Spinal cord (tissue), 10 donors: ENCODE data around the gene PI4KA. TPM values are rescaled to one million over a fixed set of nuclear protein-coding genes. Genes with fewer than 3 reads are reported as not detected.
A peak's percentile ranks its signal among the peaks of the same experiment; 100 is the strongest.

Experiments
- DNase-seq, 6 donors: peaks; one replicate each; pipeline versions ENCODE4 v3.0.0 to v3.0.0-alpha.2; 2013 to 2015; ENCODE audit warnings: low spot score in 6 of 6, low read depth in 4 of 6
- H3K27ac ChIP-seq: one replicate; pipeline ENCODE4 v1.5.1; 2013; ENCODE audit warnings: low read depth, low read length, control low read depth
- H3K27me3 ChIP-seq: one replicate; pipeline ENCODE4 v1.6.1; 2013; ENCODE audit warnings: low read length; ENCODE audit not compliant: control insufficient read depth, insufficient read depth
- H3K36me3 ChIP-seq: one replicate; pipeline ENCODE4 v1.6.1; 2013; ENCODE audit warnings: low read length; ENCODE audit not compliant: control insufficient read depth, insufficient read depth
- H3K4me1 ChIP-seq: one replicate; pipeline ENCODE4 v1.6.1; 2013; ENCODE audit warnings: low read length; ENCODE audit not compliant: control insufficient read depth, insufficient read depth
- H3K4me3 ChIP-seq: one replicate; pipeline ENCODE4 v1.5.1; 2013; ENCODE audit warnings: low read depth, low read length, control low read depth
- H3K9me3 ChIP-seq: one replicate; pipeline ENCODE4 v1.6.1; 2013; ENCODE audit warnings: low read length; ENCODE audit not compliant: control insufficient read depth, insufficient read depth
- WGBS: methylation state at CpG from one replicate; pipeline ENCODE4 v1.1.5; 2013; ENCODE audit warnings: missing lambda C conversion rate; ENCODE audit not compliant: insufficient coverage; 5-methylcytosine and 5-hydroxymethylcytosine counted together
- polyA plus RNA-seq, 2 donors: library from polyadenylated mRNA; unstranded; fragments of 120-200 nt; gene quantifications; one replicate each; pipeline ENCODE4 v1.2.1, GENCODE V29; 2013; ENCODE audit not compliant: insufficient read length in 2 of 2
- total RNA-seq, 2 donors: library from RNA; depleted of rRNA in 1 of 2; stranded (reverse); fragments of 120-200 nt in 1 of 2; fragments of >200 nt in 1 of 2; gene quantifications; one replicate each; pipeline versions ENCODE4 v1.2.3 to v1.2.4, GENCODE V29; 2013 to 2014
- donor health status: healthy.

PI4KA gene
- total and polyA plus RNA-seq, 4 donors = 57.6 to 136 (median 89.5) TPM

DNA sequence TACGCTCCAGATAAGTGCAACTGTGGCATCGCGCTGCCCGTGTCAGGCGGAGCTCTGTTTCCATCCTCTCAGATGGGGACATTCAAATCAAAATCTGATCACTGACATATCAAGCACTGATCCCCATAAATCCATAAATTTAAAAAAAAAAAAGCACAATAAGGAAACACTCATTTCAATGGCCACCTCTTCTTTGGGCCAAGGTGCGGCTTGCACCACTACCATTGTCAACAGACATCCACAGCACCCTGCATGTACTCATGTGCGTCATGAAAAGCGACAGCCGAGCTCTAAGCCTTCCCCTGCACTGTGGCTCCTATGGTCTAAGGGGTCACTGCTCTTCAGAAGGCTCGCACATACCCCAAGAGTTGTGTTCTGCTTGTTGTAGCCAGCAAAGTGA lies 111.4 kb downstream of the PI4KA start:
- H3K27me3 ChIP-seq = no peaks in the 10 kb centered on the region
- no peak for DNase-seq
- peaks cover 70% of the 10 kb centered on the region for H3K36me3 ChIP-seq
- H3K4me1 ChIP-seq = peaks cover 20% of the 10 kb centered on the region
- WGBS = 96% methylated on average over 10 of the region's 10 CpGs
- H3K4me3 ChIP-seq = no peak overlapping the region
- no peak overlapping the region for H3K27ac ChIP-seq
- H3K9me3 ChIP-seq = no peaks in the 10 kb centered on the region

DNA sequence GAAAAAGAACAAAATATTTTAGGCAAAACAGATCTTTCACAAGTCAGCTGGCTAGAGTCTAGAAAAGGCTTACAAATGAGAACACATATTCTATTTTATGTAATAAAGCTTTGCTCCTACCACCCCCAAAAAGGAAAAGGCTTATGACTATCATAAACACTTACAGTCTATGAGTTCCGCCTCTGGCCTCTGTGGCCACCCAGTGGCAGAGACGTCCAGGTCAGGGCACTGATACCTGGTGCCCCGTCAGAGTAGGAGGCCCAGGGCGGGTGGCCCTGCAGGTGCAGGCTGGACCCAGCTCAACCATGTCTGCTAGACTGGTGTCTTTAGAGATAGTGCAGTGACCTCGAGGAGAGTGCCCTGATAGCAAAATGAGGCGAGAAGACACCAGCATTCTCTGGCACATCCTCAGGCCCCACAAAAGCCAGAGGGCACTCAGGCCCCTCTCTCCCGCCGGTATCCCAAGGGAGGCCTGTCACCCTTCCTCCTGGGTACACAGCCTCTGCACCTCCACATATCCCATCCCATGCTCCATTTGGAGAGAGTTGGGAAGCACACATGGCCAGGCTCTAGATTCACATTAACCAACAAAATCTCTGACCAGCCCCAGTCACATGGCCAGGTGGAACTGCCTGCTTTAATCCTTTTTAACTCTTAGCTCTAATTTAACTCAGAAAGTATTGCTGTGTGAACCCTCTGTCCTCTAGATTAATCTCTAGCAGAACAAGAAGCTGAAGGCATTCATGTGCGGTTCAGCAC lies 112.0 kb downstream of the PI4KA start:
- H3K27ac ChIP-seq = no peak overlapping the region
- 90% methylated on average over 7 of the region's 9 CpGs for WGBS
- H3K27me3 ChIP-seq = no peaks in the 10 kb centered on the region
- peaks cover 19% of the 10 kb centered on the region for H3K4me1 ChIP-seq
- H3K36me3 ChIP-seq = peaks cover 69% of the 10 kb centered on the region
- no peaks in the 10 kb centered on the region for H3K9me3 ChIP-seq
- no peak overlapping the region for H3K4me3 ChIP-seq
- DNase-seq = no peak

DNA sequence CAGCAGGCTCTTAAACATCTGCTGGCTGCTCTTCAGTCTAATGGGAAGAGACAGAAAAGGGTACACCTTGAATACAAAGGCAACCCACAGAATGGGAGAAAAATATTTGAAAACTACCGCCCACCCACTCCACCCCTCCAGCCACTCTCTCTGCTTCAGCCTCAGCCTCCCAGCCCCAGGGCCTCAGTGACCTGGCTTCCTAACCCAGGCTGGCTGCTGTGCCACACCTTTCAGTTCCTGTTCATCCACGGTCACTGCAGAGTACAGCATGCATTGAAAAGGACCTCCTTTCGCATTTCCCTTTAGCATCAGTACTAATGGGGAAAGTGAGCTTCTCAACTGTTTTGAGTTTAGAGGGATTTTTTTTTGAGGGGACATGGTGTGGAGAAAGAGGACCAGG lies 113.5 kb downstream of the PI4KA start:
- no peak for DNase-seq
- peaks cover 4% of the 10 kb centered on the region for H3K9me3 ChIP-seq
- H3K4me3 ChIP-seq = no peak overlapping the region
- WGBS = 80% methylated on average over 1 of the region's 3 CpGs
- H3K27ac ChIP-seq = no peak overlapping the region
- H3K27me3 ChIP-seq = no peaks in the 10 kb centered on the region
- peaks cover 62% of the 10 kb centered on the region for H3K36me3 ChIP-seq
- peaks cover 6% of the 10 kb centered on the region for H3K4me1 ChIP-seq

DNA sequence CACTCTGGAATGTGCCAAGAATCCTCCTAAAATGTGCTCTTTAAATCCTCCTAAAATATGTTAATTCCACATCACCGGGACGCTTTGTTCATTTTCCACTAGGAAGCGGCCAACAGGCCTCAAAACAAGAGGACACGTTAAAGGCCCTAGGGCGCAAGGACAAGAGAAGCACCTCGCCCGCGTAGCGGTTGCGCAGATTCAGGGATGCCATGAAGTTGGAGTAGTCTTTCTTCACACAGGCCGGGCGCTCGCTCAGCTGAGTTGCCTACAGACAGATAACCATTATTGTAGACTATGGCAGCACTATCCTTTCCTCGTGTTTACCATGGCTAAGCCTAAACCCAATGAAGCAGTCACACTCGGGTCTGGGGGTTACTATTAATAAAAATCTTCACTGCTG lies 114.2 kb downstream of the PI4KA start:
- 92% methylated on average over 5 of the region's 15 CpGs for WGBS
- H3K4me1 ChIP-seq = peaks cover 3% of the 10 kb centered on the region
- H3K9me3 ChIP-seq = peaks cover 5% of the 10 kb centered on the region
- H3K27me3 ChIP-seq = no peaks in the 10 kb centered on the region
- no peak for DNase-seq
- H3K27ac ChIP-seq = no peak overlapping the region
- peaks cover 59% of the 10 kb centered on the region for H3K36me3 ChIP-seq
- no peak overlapping the region for H3K4me3 ChIP-seq

DNA sequence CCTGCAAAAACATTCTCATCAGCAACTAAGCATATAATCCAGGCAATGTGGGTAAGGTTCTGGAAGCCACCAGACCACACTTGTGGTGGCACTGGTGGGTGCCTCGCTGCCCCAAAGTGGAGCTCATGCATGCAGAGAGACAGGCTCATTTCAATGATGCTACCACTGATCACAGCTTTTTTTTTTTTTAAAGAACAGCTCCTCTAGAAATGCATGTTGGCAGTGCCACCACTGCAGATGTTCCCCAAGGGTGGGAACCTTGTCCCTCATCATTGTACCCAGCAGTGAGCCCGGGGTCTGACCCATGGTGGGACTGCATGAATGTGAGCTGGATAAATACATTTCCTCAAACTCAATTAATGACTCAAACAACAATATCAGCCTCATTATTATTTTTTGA lies 115.8 kb downstream of the PI4KA start:
- Histone ChIP-seq H3K27me3 (no peaks in the 10 kb centered on the region), H3K27ac (no peak overlapping the region), H3K9me3 (peaks cover 5% of the 10 kb centered on the region), H3K36me3 (peaks cover 59% of the 10 kb centered on the region), H3K4me3 (no peak overlapping the region), H3K4me1 (no peaks in the 10 kb centered on the region)
- WGBS = 100% methylated on average over 1 of the region's 2 CpGs
- no peak for DNase-seq

DNA sequence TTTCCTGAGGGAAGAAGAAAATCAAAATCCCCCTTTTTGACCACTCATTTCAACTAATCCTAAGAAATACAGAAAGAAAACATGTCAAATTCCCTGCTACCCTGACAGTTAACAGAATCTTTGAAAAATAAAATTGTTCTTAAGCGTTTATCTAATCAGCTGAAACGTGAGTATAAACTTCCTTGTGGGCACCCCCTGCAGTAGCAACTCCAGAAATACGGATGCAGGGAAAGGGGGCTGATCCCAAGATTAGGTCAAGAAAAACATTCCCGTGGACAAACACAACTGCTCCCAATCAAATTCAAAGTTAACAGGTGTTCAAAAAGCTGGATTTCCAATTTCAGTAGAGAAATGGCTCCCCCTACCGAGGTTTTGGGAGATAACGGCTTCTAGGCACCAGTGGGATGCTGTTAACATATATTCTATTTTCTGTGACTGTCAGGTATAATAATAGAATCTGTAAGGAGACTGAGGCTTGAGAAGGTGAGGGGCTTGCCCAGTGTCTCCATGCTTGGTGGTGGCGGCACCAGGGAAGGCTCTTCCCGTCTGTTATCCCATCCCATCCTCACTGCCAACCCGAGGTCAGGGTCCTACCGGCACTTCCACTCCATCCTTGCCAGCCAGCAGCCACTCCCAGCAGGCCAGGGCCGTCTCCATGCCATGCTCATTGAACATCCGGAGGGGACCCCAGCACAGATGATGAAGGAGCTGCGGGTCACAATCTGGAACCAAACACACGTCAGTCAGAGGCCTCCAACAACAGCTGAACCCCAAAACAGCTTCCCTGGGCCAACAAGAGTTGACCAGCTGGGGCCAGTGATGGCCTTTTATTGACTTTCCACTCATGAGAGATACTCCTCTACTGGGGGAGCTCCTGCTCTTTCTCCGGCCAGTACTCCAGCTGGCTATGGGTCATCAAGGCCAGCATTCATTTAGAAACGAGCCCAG lies 116.7 kb downstream of the PI4KA start:
- peaks cover 59% of the 10 kb centered on the region for H3K36me3 ChIP-seq
- WGBS = 88% methylated on average over 9 of the region's 16 CpGs
- peaks cover 5% of the 10 kb centered on the region for H3K9me3 ChIP-seq
- no peak overlapping the region for H3K4me3 ChIP-seq
- H3K27me3 ChIP-seq = no peaks in the 10 kb centered on the region
- no peak overlapping the region for H3K27ac ChIP-seq
- peak in 2 of 6 donors; percentile 53 to 61 for DNase-seq
- H3K4me1 ChIP-seq = no peaks in the 10 kb centered on the region

DNA sequence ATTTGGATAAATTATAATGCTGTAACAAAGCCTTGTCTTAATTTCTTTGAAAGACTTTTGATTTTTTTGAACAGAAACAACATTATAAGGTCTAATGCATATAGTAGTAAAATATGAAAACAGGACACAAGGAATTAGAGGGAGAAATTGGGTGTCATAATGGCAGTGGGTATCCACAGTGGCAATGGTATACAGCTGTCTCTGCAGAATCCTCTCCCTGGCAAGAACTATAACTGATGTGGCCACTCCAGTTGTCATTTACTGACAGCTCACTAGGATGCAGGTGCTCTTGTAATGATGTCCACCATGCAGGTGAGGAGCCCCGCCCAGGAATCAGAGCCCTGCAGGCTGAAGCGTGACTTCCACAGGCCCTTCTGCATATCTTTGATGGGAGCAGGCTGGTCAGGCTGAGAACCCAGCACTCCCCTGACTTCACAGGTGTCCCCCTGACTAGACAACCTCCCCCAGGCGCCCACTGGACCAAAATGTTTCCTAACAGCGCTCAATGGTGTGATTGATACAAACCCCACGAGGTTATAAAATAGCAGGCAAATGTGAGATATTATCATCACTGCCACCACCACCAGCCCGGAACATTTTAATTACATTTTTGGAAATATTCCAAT lies 117.5 kb downstream of the PI4KA start:
- WGBS = 100% methylated on average over 3 of the region's 6 CpGs

DNA sequence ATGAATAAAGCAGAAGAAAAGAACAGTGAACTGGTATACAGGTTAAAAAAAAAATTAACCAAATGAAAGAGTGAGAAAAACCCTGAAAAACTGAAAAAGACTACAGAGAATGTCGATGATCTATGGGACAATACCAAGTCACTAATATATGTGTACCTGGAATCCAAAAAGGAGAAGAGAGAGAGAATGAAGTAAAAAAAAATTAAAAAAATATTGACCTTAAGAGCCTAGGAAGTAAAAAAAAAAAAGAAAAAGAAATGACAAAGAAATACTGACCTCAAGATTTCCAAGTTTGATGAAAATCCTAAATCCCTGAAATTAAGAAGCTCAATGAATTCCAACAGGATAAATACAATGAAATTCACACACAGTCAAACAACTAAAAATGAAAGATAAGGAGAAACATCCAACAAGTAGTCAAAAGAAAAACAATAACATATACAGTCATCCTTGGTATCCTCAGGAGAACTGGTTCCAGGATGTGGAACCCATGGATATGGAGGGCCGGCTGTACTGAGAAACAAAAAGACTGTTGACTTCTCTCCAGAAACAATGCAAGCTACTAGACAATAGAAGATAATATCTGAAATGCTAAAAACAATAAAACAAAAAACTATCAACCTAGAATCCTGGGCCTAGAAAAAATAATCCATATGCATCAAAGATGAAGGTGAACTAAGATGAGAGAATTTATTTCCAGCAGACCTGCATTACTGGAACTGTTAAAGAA lies 118.2 kb downstream of the PI4KA start:
- Histone ChIP-seq H3K27ac (no peak overlapping the region), H3K27me3 (no peaks in the 10 kb centered on the region), H3K4me1 (no peaks in the 10 kb centered on the region), H3K36me3 (peaks cover 55% of the 10 kb centered on the region), H3K4me3 (no peak overlapping the region), H3K9me3 (peaks cover 5% of the 10 kb centered on the region)
- WGBS = no CpG with 5 or more reads among the region's 2 CpGs
- DNase-seq = no peak

More for the DNA sequence above, 117.5 kb downstream of the PI4KA start:
- H3K9me3 ChIP-seq = peaks cover 5% of the 10 kb centered on the region
- H3K4me1 ChIP-seq = no peaks in the 10 kb centered on the region
- no peak overlapping the region for H3K4me3 ChIP-seq
- no peak for DNase-seq
- no peak overlapping the region for H3K27ac ChIP-seq
- H3K27me3 ChIP-seq = no peaks in the 10 kb centered on the region
- peaks cover 59% of the 10 kb centered on the region for H3K36me3 ChIP-seq
